HEK293T (cell line): ENCODE measurements around the gene DYNLRB1.

Experiments used
- HDGF ChIP-seq: fragments of 450-650 bp; IDR thresholded peaks from 2 replicates; pipeline ENCODE4 v1.6.1; 2017; ENCODE audit warnings: antibody characterized with exemption, borderline replicate concordance
- PKNOX1 ChIP-seq: fragments of 450-650 bp; IDR thresholded peaks from 2 replicates; pipeline ENCODE4 v1.6.1; 2016

DNA sequence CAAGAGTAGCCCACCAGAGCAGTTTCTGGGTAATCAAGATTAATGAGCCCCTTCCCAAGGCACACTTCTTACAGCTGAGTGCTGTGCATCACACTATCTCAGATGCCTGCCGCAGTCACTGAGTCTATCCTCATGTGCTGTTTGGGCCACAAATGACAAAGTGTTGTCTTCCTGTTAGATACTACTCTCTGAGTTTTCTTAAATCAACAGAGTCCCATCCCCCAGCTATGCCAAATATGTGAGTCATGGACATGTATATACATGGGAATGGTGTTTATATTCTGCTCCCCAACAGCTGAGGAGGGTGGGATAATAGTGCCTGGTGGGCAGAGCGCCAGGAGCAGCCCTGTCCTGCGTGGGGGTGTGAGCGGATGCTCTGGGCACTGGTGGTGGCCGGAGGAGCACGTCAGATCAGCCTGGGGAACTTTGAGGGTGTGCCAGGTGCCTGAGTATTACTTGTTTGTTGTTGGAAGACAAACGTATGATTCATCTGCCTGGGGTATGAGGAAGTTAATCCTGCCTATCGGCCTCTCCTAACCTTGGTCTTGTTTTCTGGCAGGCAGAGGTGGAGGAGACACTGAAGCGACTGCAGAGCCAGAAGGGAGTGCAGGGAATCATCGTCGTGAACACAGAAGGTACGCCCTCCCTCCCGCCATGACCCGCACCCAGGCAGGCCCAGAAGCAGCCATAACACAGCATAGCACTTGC is 9.6 kb downstream of the DYNLRB1 start:
- TF ChIP-seq PKNOX1: no peak
- TF ChIP-seq HDGF: no peak
